ES-I3 (cell line): ENCODE results near the gene NOS3.

Experiments used
- H3K36me3 ChIP-seq: 2 replicates; pipeline ENCODE4 v1.6.1; 2013; ENCODE audit warnings: mild to moderate bottlenecking, low read length, control low read depth, moderate library complexity; ENCODE audit not compliant: insufficient read depth
- H3K4me1 ChIP-seq: 2 replicates; pipeline ENCODE4 v1.6.1; 2013; ENCODE audit warnings: mild to moderate bottlenecking, control low read depth, low read length; ENCODE audit not compliant: insufficient read depth
- H3K9ac ChIP-seq: 2 replicates; pipeline ENCODE4 v1.6.1; 2013; ENCODE audit warnings: low read depth, mild to moderate bottlenecking, low read length, moderate library complexity
- H3K9me3 ChIP-seq: 2 replicates; pipeline ENCODE4 v1.6.1; 2013; ENCODE audit warnings: mild to moderate bottlenecking, low read length, moderate library complexity; ENCODE audit not compliant: control insufficient read depth, insufficient read depth

The NOS3 gene

DNA sequence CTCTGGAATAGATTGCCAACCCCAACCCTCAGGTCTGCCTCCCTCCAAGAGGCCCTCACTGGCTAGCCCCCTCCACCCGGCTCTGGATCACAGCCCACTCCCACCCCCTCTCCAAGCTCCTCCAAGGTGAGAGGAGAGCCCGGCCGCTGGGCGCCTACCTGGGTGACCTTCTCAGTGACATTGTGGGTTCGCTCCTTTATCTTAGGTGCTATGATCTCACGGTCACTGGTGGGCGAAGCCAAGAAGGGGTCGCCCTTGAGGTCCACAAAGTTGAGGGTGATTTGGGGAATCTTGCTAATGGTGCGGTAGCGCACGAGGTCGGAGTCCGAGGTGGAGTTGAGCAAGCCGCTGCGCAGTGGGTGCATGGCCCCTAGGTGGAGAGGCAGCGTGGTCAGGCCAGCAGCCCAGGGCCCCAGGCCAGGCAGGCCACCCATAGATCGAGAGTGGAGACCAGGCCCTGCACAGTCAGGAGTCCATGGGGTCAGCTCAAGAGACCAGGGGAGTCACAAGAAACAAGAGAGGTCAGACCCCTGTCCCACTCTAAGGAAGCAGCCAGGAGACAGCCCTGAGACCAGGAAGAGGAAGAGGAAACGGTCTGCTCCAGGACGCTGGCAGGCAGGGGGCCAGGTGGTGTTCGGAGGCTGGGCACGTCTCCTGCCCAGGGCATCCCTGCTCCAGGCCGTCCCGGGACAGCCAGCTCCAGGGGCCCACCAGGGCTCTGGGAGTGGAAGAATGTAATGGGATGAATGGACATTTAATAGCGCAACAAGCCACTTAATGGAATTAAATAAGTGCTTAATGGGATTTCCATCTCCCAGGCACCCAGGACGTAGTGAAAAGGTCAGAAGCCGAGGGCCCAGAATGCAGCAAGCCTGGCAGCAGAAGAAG, 33.4 kb upstream of the NOS3 start:
- Histone ChIP-seq H3K9me3 (no peaks in the 10 kb centered on the region; the same call in 1 of the 2 replicates), H3K9ac (no peak overlapping the region), H3K4me1 (peaks cover 20% of the 10 kb centered on the region), H3K36me3 (no peaks in the 10 kb centered on the region)

DNA sequence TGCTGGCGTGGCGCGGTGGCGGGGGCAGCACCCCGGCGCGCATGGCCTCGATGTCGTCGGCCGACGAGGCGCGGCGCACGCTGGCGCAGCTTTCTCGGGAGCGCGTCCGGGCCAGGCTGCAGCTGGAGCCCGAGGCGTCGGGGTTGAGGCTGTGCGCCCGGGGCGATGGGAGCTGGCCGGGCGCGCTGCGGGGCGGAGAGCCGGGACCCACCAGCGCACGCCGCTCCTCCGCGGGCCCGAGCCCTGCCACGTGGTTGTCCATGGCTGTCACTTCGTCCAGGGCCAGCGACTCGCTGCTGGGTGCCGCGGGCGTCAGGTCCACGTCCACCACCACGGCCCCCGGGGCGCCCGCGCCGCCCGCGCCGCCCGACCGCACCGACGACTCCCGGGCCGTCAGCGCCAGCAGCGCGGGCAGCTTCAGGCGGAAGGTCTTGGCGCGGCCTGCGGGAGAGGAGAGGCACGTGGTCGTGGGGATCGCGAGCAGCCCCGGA, 32.7 kb upstream of the NOS3 start:
- H3K4me1 ChIP-seq = peaks cover 25% of the 10 kb centered on the region
- no peaks in the 10 kb centered on the region for H3K36me3 ChIP-seq
- H3K9me3 ChIP-seq = no peaks in the 10 kb centered on the region; the same call in 1 of the 2 replicates
- H3K9ac ChIP-seq = no peak overlapping the region

DNA sequence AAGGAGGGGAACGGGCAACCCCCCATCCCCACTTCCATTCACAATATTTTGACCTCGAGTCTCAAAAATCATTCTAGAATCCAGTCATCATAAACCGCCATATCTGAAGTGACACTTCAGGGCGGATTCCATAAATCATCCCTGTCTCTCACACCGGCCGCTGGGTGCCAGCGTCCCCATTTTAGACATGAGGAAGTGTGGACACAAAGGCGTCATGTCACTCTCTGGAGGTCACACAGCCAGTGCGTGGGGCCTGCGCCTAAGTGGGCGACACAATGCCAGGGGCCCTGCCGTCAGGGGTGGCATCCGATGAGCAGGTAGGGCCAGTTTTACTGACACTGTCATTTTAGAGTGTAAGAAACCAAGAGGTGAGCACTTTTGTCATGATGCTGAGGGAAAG, 32.2 kb upstream of the NOS3 start:
- Histone ChIP-seq H3K9ac (no peak overlapping the region), H3K36me3 (no peaks in the 10 kb centered on the region), H3K9me3 (no peaks in the 10 kb centered on the region; the same call in 1 of the 2 replicates), H3K4me1 (peaks cover 25% of the 10 kb centered on the region)

DNA sequence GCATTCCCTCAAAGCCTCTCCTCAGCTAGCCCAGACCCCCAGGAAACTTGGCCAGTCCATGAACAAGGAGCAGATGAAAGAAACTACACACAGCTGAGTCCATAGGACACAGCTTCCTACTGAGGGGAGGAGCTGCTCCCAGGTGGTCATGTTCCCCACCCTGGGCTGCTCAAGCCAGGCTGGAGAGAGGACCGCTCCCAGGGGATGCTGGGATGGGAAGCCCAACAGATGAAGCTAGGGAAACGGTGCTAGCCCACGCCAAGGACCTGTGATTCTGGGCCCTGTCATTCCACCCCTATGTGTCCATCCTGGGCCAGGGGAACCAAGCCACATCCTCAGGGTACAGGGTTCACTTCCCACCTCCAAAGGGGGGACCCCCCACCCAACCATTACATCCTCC, 31.7 kb upstream of the NOS3 start:
- Histone ChIP-seq H3K4me1 (peaks cover 25% of the 10 kb centered on the region), H3K9ac (no peak overlapping the region)

DNA sequence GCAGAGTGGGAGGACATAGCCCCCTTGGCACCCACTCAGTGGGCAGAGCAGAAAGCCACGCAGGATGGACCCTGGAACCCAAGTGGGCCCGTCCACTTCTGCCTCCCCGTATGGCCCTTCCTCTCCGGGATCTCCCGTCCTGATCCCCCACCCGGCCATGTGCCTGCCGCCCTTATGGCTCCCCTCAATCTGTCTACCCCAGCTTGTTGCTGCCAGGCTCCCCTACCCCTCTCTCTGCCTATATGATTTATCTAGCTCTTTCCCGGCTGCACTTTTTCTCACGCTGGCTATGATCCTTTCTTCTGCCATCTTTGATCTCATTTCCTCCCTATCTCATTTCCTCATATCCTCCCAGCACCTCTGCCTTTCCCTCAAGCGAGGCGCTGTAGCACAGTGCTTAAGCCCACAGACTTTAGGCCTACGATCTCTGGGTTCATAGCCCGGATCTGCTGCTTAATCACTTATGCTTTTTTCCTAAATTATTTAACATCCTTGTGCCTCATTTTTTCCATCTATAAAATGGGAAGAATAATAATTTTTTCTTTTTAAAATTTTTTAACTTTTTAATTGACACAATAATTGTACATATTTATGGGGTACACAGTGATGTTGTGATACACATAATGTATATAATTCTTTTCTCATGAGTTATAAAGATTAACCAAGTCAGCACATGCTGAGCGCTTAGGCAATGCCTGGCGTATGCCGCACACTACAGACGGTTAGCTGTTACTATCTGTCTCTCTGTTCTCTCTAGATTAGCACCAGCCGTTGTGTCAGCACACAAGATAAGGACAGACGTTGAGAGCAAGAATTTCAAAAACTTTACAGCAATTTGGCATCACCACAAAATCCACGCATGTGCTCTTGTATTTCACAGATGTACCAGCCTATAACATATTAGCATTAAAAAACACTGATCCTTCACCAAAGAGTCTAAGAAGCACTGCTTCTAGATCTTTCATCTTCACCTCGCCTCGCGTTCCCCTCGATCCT, 30.8 kb upstream of the NOS3 start:
- peaks cover 16% of the 10 kb centered on the region for H3K4me1 ChIP-seq

More for the DNA sequence above, 31.7 kb upstream of the NOS3 start:
- H3K36me3 ChIP-seq = no peaks in the 10 kb centered on the region
- no peaks in the 10 kb centered on the region; the same call in 1 of the 2 replicates for H3K9me3 ChIP-seq

DNA sequence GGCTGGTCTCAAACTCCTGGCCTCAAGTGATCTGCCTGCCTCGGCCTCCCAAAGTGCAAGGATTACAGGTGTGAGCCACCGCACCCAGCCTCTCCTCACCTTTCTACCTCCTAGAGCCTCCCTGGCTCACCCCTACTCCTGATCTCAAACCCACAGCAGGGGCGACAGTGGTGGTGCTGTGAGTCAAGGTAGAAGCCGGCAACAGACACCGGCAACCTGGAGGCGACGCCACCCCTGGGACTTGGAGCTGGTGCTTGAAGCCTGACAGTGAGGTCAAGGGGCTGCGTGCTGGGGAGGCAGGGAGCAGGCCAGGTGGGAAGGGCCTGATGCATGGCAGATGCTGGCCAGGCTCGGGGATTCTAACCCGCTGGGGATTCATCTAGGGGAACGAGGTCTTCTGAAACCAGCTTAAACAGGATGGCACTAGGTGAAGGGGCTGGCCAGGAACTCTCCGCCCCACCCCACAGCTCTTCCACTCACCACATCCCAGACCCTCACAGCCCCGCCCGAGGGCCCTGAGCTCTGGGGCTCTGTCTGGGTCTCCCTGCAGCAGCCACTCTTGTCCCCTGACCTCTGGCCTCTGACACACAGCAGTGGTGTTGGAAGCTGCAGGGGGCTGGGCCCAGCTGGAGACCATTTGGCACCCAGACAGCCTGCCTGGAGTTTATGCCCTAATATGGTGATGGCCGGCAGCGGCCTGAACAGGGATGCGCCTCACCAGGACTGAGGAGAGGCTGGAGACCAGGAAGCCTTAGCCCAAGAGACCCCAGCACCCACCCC, 29.1 kb upstream of the NOS3 start:
- Histone ChIP-seq H3K36me3 (no peaks in the 10 kb centered on the region), H3K9ac (no peak overlapping the region), H3K9me3 (no peaks in the 10 kb centered on the region), H3K4me1 (peaks cover 6% of the 10 kb centered on the region)

More for the DNA sequence above, 30.8 kb upstream of the NOS3 start:
- H3K9me3 ChIP-seq = no peaks in the 10 kb centered on the region; the same call in 1 of the 2 replicates
- no peaks in the 10 kb centered on the region for H3K36me3 ChIP-seq
- H3K9ac ChIP-seq = no peak overlapping the region

DNA sequence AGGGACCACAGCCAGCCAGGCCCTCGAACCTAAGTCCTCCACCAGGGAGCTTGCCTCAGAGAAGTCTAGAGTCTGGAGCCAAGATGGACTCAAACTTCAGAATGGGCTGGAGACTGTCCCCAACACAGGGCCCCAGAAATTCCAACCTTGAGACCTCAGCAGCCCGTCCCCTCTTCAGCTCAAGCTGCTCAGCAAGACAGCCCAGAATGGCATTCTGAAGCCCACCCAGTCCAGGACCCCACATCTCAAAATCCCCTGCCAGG, 28.6 kb upstream of the NOS3 start:
- no peaks in the 10 kb centered on the region for H3K36me3 ChIP-seq
- H3K9ac ChIP-seq = no peak overlapping the region
- no peaks in the 10 kb centered on the region for H3K9me3 ChIP-seq
- peaks cover 6% of the 10 kb centered on the region for H3K4me1 ChIP-seq

DNA sequence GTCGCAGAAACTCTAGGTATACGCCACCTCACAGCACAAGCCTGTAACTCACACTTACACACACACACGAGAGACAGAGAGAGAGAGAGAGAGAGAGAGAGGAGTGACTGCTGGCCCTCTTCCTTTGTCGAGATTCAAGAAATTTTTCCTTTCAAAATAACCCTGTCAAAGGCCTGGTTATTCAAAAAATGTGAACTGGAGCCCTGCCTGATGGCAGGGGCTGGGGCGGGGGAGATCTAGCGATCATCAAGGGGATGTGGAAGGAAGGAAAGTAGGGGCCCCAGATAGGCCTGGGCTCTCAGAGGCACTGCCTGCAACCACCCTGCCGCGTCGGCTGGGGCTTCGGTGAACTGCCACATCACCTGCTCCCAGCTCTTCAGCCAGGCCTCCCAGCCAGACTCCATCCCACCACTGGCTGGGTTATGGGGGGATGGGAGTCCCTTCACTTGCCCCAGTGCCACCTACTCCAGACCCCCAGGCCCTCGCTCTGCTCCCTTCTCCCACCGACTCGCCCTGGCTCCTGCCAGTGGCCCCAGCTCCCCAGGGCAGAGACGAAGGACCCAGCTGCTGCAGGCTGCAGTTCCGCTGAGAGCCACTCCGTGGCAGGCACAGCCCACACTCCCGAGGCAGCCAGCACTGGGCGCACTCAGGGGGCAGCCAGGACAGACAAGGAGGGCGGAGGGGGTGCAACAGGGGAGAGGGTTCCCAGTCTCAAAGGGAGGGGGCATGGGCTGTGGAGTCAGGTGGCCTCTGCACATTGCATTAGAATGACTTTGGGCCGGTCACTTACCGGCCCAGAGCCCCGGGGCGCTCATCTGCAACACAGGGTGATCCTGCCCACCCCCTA, 28.0 kb upstream of the NOS3 start:
- Histone ChIP-seq H3K9ac (no peak overlapping the region), H3K4me1 (peaks cover 6% of the 10 kb centered on the region), H3K9me3 (no peaks in the 10 kb centered on the region), H3K36me3 (no peaks in the 10 kb centered on the region)

DNA sequence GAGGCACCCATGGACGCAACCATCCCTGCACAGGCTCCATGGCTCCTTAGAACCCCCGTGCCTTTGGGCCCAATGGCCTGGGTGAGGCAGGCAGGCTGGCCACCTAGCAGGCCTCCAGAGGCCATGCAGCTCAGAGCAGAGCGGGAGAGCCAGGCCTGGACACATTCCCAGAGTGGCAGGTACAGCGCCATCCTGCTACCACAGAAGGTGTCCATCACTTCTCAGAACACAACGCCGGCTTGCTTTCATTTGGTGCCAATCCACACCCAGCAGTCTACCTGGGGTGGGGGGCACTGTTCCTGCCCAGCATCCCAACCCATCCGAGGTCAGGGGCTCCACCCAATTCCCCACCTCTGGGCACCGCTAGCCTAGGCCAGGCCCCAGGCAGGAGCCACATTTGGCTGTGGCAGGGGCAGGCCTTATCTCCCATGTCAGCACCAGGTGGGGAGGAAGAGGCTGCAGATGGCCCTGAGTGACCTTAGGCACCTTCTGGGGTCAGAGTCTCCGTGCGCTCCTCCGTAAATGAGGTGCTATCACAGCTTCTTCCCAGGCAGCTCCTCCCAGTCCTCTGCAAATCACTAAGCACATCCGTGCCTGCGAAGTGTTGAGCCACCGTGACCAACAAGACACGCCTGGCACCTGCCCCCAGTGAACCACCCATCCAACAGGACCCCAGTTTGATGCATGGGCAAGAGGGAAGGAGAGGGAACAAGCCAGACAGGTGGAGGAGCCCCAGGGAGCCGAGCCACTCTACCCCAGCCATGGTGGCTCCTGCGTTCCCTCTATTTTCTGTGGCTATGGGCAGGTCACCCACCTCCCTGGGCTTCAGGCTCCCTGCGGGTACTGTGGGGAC, 26.9 kb upstream of the NOS3 start:
- no peaks in the 10 kb centered on the region for H3K9me3 ChIP-seq
- H3K4me1 ChIP-seq = peaks cover 6% of the 10 kb centered on the region
- no peaks in the 10 kb centered on the region for H3K36me3 ChIP-seq
- no peak overlapping the region for H3K9ac ChIP-seq

DNA sequence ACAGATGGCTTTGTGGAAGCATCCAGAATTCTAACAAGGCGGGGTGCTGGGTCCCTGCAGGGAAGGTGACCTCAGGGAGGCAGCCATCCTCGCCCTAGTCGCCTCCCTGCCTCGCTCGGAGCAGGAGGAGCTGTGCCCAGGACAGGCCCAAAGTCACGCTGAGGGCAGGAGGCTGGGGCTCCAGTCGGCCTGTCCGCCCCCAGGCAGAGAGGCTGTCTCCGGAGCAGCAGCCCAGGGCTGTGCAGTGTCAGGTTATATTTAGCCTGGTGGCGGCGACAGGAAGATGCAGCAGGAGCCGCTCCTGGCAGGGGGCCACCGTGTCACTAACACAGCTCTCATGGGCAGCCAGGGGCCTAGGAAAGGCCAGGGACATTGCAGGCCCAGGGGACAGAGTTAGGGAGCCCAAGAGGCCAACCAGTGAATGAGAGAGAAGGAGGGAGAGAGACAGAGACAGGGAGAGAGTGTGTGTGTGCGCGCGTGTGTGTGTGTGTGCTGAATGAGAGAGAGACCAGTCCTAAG, 26.2 kb upstream of the NOS3 start:
- H3K4me1 ChIP-seq = peaks cover 8% of the 10 kb centered on the region
- H3K9ac ChIP-seq = no peak overlapping the region
- H3K9me3 ChIP-seq = no peaks in the 10 kb centered on the region
- no peaks in the 10 kb centered on the region for H3K36me3 ChIP-seq

DNA sequence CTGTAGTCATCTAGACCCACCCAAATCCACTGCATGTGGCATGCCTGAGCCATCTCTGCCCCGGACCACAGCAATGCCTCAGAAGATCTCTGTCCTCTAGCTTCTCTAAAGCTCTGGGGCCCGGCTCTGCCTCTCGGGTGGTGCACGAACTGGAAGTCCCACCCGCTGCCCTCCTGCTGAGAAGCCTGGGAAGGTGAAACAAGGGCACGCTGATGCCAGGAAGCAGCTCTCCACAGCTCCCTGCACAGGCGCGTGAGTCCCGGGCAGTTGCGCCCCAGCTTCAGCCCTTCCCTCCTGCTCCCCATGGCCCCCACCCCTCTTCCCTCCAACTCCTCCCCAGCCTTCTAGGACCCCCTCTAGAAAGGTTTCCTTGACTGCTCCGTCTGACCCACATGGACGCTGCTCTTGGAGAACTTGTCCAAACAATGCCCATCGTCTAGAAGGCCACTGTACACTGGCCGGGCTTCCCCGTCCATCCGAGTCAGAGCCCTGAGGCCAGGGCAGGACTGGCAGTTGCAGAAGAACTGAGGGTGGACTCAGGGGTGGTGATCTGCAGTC, 25.5 kb upstream of the NOS3 start:
- Histone ChIP-seq H3K9ac (no peak overlapping the region), H3K36me3 (no peaks in the 10 kb centered on the region), H3K9me3 (no peaks in the 10 kb centered on the region), H3K4me1 (peaks cover 10% of the 10 kb centered on the region)

DNA sequence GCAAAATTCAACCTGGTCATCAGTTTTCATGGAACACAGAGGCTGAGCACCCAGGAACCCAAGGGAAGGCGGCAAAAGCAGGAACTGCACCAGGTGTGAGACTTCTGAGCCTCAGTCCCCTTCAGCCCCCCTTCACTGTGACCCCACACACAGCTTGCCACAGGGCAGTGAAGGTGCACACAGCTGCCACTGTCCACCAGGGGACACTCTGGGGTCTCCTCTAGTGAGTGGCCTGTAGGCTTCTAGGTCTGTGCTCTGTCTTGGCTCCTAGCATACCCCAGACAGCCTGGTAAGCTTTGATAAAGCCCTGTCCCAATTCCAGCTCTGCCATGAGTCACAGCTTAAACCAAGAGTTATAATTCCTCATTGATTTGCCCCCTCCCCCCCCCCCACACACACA, 24.8 kb upstream of the NOS3 start:
- Histone ChIP-seq H3K36me3 (no peaks in the 10 kb centered on the region), H3K9me3 (no peaks in the 10 kb centered on the region), H3K9ac (no peak overlapping the region), H3K4me1 (peaks cover 10% of the 10 kb centered on the region)
